Right forelimb (tissue), 1 donor: ENCODE measurements around the gene LRMDA.

Source experiments
- DNase-seq: peaks from one replicate; pipeline ENCODE4 v3.0.0-alpha.2; 2018

Gene LRMDA

DNA sequence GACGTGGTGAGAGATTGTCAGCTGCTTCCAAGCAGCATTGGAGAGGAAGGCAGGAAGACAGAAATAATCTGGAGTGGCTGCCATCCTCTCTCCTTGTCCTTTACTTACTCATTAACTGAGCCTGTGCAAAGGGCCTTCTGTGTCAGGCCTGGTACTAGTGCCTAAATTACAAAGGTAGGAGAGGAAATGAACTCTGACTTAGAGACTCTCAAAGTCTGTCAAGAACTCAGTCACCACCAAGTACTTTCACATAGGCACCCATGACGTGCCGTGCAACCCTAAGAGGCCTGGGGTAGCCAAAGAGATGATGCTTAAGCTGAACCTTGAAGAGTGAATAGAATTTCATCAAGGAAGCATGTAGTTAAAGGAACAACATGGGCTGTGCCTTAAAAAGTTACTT, 866.9 kb downstream of the LRMDA start:
- DNase-seq = no peak

DNA sequence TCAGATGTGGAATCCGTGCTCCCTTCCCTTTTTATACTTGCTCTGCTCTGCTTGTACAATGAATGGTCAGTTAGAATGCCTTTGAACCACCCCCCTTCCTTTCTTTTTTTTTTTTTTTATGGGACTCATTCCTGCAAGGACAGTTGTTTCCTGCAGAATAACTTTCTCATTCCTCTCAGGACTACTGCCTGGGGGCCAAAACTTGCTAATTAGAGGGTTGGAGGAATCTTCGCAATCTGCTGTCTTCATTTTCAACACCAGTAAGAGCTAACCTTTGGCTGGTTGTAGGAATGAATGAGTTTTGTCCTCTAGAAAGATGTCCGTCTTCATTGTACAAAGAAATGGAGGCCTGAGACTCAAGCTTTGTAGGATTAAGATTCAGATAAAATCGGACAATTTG, 868.1 kb downstream of the LRMDA start:
- no peak for DNase-seq

GRCh38 chr10:76301211-76301610, 869.8 kb downstream of the LRMDA start:
- no peak for DNase-seq

- no peak for DNase-seq
Measured at GRCh38 chr10:76301950-76302349, 870.5 kb downstream of the LRMDA start.

DNA sequence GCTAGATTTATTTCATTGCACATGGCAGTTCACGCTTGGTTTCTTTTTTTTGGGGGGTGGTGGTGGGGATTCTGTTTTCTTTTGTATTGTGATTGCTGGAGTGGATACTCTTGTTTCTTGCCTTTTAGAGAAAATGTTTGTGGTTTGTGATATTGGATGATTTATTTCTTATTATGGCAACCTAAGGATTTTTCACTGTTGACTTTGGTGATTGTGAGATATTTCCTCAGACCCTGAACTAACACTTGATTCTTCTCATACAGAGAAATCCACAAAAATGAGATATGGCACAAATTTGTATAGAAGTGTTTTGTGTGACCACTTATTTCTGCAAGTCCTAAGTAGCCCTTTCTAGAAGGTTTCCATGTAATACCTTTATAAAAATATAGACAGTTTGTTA, 871.1 kb downstream of the LRMDA start:
- no peak for DNase-seq

- DNase-seq = no peak
Measured at GRCh38 chr10:76302961-76303630, 871.7 kb downstream of the LRMDA start.

GRCh38 chr10:76303682-76304316, 872.4 kb downstream of the LRMDA start:
- DNase-seq = peak; percentile 69

DNA sequence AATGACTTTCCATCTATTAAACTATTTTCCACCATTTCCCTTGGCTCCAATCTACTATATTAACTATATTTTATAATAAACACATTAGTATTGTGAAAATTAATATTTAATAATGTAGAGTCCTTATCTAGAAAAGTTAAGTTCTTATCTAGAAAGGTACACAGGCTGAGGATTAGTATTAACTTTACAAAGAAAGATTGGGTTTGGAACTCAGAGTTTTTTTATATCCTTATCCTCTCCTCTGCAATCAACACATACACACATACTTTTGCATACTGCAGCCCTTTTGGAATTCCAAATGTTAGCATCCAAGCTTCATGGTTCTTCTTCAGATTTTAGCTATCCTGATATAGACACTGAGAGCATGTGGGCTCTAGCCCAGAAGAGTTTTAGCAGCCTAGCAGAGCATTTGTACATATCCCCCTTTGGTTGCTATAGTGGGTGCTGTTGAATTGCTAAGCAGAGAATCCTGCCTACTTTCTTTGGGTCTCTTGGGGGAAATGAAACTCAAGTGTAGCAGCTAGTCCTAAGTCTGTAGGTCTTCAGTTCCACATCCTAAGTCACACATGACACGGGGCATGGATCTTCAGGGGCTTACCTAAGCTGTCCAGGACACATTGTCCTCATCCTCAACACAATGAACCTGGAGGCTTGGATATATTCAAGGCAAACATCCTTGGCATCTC, 874.6 kb downstream of the LRMDA start:
- no peak for DNase-seq

DNA sequence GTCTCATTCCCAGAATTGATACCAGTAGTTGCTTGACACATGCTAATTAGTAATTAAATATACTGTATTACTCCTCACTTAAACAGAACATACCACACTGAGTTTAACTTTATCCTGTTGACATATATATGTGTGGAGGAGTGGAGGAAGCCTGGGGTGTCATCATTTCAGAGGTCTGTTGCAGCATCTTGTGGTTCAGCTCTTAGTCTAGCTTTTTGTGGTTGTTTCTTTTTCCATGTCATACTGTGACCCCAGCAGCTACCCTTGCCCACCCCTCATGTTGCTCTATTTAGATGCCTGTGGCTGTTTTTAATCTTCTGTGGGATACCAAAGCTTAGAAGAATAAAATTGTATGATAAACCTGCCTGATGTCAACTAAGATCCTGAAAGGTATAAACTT, 875.4 kb downstream of the LRMDA start:
- no peak for DNase-seq

- DNase-seq = no peak
Measured at GRCh38 chr10:76309070-76309469, 877.6 kb downstream of the LRMDA start.

- DNase-seq = no peak
Measured at GRCh38 chr10:76309741-76310587, 878.5 kb downstream of the LRMDA start.

DNA sequence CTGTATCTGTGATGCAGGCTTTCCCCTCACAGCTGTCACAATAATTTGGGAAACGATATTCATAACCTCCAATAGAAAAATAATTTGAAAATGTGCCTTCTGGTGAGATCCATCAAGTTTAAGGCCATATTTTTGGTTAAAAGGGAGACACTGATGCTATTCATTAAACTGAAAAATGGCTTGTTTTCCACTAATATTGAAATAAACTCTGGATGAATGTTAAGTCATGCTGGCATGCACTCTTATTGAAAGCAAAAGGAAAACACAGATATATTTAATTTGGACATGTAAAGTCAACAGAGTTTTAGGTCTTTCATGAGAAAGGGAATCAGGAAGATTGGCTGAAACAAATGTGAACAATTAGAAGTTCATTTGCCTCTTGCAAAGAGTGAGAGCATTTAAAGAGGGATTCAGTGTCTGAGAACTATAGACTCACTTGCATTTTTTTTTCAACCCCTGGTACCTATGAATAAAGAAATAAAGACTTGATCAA, 879.2 kb downstream of the LRMDA start:
- no peak for DNase-seq

DNA sequence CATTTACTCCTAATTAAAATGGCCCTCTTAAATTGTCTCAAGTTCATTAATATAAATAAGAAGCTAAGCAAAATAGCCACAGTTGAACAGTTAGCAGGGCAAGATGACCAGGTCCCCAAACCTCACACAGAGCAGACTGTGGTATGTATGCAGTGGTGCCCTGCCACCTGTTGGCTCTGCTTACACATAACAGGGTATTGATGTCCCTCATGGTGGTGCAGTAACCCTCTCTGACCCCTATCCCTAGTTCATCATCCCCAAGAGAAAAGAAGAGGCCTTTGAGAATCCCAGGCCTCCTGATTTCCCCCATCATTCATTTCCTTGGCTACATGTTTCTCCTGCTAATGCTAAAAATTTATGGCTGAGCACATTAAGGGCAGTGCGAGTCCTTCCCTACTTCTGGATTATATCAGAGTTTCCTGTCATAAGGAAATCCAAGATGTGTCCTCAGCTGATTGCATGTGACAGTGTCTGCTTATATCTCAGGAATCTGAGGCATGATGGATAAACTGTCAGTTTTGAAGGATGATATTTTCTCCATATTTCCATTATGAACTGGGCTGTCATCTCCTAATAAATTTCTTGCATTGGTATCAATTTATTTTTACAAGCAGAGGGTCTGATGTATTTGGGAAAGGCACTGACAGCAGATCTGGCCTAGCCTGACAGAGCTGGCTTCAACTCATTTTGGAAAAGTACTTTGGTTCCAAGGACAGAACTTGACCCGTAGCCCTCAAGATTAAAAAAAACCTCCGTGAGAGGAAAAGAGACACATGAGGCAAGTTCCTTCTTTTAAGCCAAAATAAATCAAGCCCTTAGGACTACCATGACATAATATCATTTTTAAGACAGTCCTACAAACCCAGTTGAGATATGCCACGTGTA, 880.6 kb downstream of the LRMDA start:
- no peak for DNase-seq

GRCh38 chr10:76315240-76315639, 883.8 kb downstream of the LRMDA start:
- DNase-seq = no peak

GRCh38 chr10:76316234-76316633, 884.8 kb downstream of the LRMDA start:
- DNase-seq = no peak

- DNase-seq = no peak
Measured at GRCh38 chr10:76317078-76317477, 885.7 kb downstream of the LRMDA start.

- no peak for DNase-seq
Measured at GRCh38 chr10:76318211-76318610, 886.8 kb downstream of the LRMDA start.

DNA sequence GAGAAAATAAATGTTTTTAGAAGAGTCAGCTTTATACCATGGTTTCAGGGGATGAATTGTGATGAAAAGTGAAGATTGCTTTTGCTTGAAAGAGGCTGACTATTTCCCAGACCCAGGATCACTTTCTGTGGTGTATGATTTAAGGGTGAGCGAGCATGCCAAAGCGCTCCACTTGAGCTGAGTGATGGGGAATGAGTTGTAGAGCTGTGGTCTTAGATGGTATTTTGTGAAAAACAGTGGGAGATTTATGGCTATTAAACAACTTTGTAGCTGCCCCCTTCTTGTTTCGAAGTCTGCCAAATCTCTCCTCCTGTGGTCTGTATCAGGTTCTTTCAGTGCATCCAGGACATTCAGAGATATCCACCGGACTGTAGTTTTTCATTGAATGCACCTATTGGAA, 888.2 kb downstream of the LRMDA start:
- DNase-seq = no peak

- no peak for DNase-seq
Measured at GRCh38 chr10:76324283-76324682, 892.9 kb downstream of the LRMDA start.

DNA sequence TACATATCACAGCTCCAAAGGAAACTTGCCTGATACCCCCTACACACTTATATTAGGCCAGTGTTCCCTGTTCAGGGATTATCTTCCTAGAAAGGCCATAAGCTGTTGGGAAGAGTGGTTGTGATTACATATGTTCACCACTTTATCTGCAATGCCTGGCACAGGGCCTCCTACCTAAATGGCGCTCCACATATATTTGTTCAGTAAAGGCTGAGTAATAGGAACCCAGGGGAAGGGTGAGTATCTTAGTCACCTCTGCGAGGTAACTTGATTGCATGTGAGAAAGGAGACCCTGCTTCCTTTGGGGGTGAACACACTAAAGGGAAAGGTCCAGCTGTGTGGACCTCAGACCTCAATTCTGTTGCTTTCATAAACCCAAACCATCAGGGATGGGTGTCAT, 896.0 kb downstream of the LRMDA start:
- no peak for DNase-seq

DNA sequence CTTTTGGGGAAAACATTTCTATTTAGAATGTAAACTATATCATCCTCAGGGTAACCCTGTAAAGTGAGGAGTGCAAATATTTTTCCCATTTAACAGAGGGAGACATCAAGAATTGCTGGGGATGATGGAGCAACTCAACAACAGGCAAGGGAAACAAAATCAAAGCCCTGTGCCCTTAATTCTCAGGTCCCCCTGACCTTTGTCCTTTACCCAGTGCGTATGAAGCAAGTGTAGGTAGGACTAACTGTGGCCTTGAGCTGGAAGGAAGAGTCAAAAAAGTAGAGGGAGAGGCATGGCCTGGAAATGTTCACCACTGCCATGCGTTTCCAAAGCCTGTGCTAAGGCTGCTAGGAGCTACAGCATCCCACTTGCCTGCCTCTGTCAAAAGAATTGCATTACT, 896.9 kb downstream of the LRMDA start:
- DNase-seq = no peak

DNA sequence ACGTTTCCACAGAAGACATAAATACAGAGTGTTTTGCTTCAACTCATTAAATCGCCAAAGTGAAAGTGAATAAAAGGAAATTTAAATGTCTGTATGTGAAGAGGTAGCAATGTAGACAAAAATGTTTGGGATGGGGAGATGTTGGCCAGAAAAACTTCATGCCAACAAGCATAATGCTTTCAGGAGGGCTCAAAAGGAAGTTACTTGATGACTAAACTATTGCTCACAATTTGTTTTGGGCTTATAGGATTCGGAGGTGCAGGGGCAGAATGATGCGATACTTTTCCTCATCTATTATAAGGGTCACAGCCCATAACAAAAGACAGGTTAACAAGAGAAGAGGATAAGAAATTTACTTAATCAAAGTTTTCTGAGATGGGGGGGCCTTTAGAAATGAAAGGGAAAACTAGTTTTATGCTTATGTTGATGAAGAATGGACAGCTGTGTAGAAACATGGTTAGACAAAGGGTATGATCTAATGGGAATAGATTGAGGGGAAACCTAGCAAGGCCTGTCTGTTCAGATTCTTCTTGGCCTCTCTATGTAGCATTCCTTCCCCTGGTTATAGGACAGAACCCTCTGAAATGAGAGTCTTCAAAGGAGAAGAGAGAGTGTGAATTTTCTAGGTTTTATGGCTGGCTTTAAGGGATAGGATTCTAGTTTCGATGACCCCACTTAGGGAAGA, 898.6 kb downstream of the LRMDA start:
- DNase-seq = no peak
